GM10266 (cell line): ENCODE data around the gene ASAP2.

ENCODE experiments used
- DNase-seq: peaks from one replicate; pipeline ENCODE4 v3.0.0; 2012; ENCODE audit errors: extremely low spot score
- TF ChIP-seq, protein P1 (sequence below): IDR thresholded peaks from 2 replicates; pipeline ENCODE4 v1.5.1; 2012; ENCODE audit warnings: mild to moderate bottlenecking, low read depth; ENCODE audit not compliant: control insufficient read depth, insufficient read depth; ENCODE audit errors: missing control alignments

Gene ASAP2

DNA sequence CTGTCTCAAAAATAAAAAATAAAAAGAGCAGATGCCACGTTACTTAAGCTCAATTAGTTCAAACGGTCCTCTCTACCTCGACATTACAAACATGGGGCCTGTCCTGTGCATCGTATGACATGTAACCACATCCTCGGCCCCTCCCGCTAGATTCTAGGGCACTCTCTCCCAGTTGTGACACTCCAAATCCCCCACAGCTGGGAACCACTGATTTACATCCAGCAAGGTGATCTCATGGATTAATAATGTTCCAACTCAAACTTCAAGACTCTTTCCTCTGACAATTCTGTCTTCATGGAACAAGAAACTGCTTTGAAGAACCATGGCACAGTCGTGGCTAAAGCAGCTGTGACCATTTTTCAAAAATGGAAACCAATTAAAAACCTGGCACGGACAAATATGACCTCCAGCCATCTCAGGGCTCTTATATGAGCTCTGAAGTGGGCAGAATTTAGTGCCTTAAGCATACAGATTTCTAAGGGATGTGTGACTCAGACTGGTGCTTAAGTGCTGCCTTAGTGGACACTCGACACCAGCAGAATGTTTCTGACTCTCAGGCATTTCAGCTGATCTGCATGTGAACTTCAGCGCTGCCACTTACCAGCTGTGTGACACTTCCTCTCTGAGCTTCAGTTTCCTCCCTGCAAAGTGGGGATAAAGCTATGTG is 31.7 kb upstream of the ASAP2 start:
- TF ChIP-seq, protein P1, sequence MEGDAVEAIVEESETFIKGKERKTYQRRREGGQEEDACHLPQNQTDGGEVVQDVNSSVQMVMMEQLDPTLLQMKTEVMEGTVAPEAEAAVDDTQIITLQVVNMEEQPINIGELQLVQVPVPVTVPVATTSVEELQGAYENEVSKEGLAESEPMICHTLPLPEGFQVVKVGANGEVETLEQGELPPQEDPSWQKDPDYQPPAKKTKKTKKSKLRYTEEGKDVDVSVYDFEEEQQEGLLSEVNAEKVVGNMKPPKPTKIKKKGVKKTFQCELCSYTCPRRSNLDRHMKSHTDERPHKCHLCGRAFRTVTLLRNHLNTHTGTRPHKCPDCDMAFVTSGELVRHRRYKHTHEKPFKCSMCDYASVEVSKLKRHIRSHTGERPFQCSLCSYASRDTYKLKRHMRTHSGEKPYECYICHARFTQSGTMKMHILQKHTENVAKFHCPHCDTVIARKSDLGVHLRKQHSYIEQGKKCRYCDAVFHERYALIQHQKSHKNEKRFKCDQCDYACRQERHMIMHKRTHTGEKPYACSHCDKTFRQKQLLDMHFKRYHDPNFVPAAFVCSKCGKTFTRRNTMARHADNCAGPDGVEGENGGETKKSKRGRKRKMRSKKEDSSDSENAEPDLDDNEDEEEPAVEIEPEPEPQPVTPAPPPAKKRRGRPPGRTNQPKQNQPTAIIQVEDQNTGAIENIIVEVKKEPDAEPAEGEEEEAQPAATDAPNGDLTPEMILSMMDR = no peak
- DNase-seq = no peak

- no peak for DNase-seq
- TF ChIP-seq, protein P1 = no peak
Observed at GRCh38 chr2:9178110-9178903, 28.3 kb upstream of the ASAP2 start.

- TF ChIP-seq, protein P1 = no peak
- no peak for DNase-seq
Observed at GRCh38 chr2:9178904-9179571, 27.6 kb upstream of the ASAP2 start.

- TF ChIP-seq, protein P1 = no peak
- no peak for DNase-seq
Observed at GRCh38 chr2:9179572-9180201, 26.9 kb upstream of the ASAP2 start.

- TF ChIP-seq, protein P1 = no peak
Observed at GRCh38 chr2:9184361-9184760, 22.3 kb upstream of the ASAP2 start.

DNA sequence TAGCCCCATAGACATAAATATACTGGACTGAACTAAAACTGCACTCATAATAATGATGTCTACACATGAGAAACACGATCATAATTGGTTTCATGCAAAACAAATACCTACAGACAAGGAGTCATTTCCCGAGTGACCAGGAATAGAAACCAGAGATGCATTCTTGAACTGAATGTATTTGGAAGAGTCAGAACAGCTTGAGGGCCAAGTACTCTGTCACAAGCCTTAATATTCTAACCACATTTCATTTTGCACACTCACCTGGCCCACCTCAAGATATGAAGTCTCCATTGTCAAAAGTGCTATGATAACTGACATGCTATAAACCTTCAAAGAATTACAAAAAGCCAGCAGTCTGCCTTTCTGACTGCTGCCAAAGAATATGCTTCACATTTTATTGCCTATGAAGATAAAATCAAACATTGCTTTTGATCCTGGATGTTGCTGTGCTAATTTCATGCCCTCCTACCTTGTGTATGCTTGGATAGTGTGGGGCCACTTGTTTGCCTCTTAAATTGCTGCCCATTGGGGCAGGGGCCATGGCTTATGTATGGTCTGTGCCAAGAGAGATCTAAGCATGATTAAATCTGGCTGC is 18.9 kb upstream of the ASAP2 start:
- TF ChIP-seq, protein P1 = no peak
- no peak for DNase-seq

More at GRCh38 chr2:9184361-9184760, 22.3 kb upstream of the ASAP2 start:
- no peak for DNase-seq
